HG03457 (cell line): Measurements from ENCODE around the gene FAM219A.

Experiments
- ATAC-seq: cut with Tn5 transposase; IDR thresholded peaks from one replicate; pipeline ENCODE4 v1.9.1; 2021; ENCODE audit warnings: moderate number of reproducible peaks; ENCODE audit not compliant: unreplicated experiment

FAM219A gene

GRCh38 chr9:34403554-34404380 lies 54.6 kb downstream of the FAM219A start:
- no peak for ATAC-seq

GRCh38 chr9:34400686-34401602 lies 57.4 kb downstream of the FAM219A start:
- ATAC-seq = no peak

- ATAC-seq = no peak
Observed at GRCh38 chr9:34400275-34400674, 58.1 kb downstream of the FAM219A start.

- ATAC-seq = no peak
Observed at GRCh38 chr9:34399729-34400128, 58.6 kb downstream of the FAM219A start.

- ATAC-seq = no peak
Observed at GRCh38 chr9:34398875-34399274, 59.5 kb downstream of the FAM219A start.

GRCh38 chr9:34396276-34397214 lies 61.8 kb downstream of the FAM219A start:
- no peak for ATAC-seq

- ATAC-seq = no peak
Observed at GRCh38 chr9:34392511-34392910, 65.9 kb downstream of the FAM219A start.

- no peak for ATAC-seq
Observed at GRCh38 chr9:34387239-34387638, 71.1 kb downstream of the FAM219A start.

- ATAC-seq = no peak
Observed at GRCh38 chr9:34386656-34387055, 71.7 kb downstream of the FAM219A start.

GRCh38 chr9:34385561-34386230 lies 72.7 kb downstream of the FAM219A start:
- ATAC-seq = no peak

- no peak for ATAC-seq
Observed at GRCh38 chr9:34384368-34385165, 73.8 kb downstream of the FAM219A start.

GRCh38 chr9:34383904-34384303 lies 74.5 kb downstream of the FAM219A start:
- no peak for ATAC-seq

GRCh38 chr9:34382879-34383278 lies 75.5 kb downstream of the FAM219A start:
- ATAC-seq = no peak

GRCh38 chr9:34382054-34382453 lies 76.3 kb downstream of the FAM219A start:
- no peak for ATAC-seq

GRCh38 chr9:34381323-34381722 lies 77.0 kb downstream of the FAM219A start:
- no peak for ATAC-seq

- no peak for ATAC-seq
Observed at GRCh38 chr9:34380511-34381315, 77.7 kb downstream of the FAM219A start.

GRCh38 chr9:34380034-34380510 lies 78.3 kb downstream of the FAM219A start:
- ATAC-seq = no peak

GRCh38 chr9:34379334-34380033 lies 78.9 kb downstream of the FAM219A start:
- ATAC-seq = no peak
